SIG-M5 (cell line): ENCODE data around the gene MCCC1.
"Not testable (repeated sequence)": the region's sequence is repeated elsewhere in the genome, so short reads cannot be mapped to it uniquely, and the experiment has no call there.

ENCODE experiments used
- DNase-seq: peaks from one replicate; lab custom pipeline; 2025; lab: John Stamatoyannopoulos, UW

Gene MCCC1

DNA sequence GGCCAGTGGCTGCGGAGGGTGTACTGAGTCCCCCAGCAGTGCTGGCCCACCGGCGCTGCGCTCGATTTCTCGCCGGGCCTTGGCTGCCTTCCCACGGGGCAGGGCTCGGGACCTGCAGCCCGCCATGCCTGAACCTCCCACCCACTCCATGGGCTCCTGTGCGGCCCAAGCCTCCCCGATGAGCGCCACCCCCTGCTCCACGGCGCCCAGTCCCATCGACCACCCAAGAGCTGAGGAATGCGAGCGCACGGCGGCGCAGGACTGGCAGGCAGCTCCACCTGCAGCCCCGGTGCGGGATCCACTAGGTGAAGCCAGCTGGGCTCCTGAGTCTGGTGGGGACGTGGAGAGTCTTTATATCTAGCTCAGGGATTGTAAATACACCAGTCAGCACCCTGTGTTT lies 1.7 kb upstream of the MCCC1 start:
- not testable (repeated sequence) for DNase-seq

GRCh38 chr3:183100376-183100775 lies 1.1 kb upstream of the MCCC1 start:
- no peak for DNase-seq

- no peak for DNase-seq
These were observed 525 bp upstream of the MCCC1 start for GRCh38 chr3:183099838-183100204.

DNA sequence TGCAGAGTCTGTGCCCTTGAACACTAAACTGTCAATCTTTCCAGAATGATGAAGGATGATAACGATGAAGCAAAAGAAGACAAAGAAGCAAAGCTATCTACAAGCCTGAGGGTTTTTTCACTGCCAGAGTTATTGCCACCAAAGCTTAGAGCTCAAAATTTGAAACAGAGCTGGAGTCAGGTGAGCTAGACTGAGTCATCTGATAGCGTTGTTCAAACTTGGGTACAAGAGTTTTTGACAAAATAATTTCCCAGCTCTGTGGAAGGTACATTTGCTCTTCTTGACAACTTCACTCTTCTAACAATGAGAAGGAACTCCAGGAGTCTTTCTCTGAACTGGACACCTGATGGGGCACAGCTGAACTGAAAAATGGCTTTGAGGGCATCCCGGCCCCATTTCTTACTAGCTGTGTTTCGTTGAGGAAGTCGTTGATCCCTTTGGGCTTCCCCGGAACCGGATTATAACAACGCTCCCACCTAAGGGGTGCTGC lies 715 bp downstream of the MCCC1 start:
- no peak for DNase-seq

GRCh38 chr3:183094711-183095110 lies 4.6 kb downstream of the MCCC1 start:
- no peak for DNase-seq

GRCh38 chr3:183092256-183092655 lies 7.0 kb downstream of the MCCC1 start:
- DNase-seq: no peak

DNA sequence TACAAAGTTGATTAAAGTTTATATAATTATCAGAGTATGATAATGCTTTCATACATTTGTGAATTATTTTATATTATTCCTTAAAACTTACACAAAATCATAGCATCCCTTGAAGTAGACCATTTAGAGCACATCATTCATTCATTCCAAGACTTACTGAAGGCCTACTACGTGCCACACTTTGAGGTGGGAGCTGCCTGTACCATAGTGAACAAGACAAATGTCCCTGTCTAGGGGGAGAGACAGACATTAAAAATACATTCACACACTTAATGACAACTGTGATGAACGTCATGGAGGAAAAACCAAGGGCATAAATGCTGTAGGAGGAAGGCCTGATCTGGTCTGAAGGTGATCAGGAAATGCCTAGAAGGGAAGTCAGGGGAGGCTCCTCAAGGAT lies 12.1 kb downstream of the MCCC1 start:
- DNase-seq: no peak

DNA sequence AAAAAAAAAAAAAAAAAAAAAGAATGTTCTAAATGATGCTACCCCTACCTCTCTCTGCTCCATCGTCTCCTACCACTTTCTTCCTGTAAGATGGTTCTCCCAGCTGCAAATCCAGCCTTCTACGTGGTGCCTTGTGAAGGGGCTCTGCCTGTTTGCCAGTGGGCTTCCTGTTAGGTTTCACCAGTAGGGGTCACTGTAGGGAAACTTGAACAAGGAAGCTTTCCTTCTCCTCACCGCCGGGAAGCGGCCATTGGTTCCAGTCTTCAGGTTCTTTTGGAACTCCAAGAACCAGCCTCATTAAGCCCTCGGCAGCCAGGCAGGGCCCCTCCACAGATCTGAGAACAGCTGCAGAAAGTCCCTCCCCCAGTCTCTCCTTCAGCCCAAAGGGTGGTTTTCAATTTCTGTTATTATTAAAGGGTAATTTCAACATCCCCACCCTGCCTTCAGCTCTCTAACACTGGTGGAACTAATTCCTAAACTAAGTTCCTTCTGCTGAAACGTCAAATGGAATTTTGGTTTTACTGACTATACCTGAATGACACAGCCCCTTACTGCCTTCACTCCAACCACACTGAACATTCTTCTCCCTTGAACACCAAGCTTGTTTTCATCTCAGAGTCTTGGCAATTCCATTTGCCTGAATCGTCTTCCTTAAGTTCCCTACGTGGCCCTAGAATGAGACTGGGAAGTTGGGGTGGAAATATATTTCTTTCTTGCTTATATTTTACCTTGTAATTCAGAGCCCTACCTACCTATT lies 13.5 kb downstream of the MCCC1 start:
- DNase-seq: no peak

DNA sequence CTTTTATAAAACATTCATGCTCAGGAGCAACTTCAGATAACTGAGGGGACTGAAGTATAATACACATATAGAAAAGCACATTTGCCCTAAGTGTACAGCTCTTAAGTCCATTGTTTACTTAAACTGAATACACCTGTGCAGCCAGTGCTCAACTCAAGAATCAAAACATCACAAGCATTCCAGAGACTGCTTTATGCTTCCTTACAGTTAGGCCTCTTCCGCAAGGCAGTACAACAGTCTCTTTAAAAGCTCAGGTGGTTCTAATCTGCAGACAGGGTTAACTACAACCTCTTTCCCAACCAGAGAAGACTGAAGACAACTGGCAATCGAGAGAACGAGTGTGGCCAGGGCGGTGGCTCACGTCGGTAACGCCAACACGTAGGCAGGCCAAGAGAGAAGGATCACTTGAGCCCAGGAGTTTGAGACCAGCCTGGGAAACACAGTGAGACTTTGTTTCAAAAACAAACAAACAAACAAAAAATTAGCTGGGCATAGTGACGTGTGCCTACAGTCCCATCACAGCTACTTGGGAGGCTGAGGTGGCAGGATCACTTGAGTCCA lies 16.9 kb downstream of the MCCC1 start:
- DNase-seq: no peak

- DNase-seq: no peak
These were observed 17.7 kb downstream of the MCCC1 start for GRCh38 chr3:183081459-183082183.

DNA sequence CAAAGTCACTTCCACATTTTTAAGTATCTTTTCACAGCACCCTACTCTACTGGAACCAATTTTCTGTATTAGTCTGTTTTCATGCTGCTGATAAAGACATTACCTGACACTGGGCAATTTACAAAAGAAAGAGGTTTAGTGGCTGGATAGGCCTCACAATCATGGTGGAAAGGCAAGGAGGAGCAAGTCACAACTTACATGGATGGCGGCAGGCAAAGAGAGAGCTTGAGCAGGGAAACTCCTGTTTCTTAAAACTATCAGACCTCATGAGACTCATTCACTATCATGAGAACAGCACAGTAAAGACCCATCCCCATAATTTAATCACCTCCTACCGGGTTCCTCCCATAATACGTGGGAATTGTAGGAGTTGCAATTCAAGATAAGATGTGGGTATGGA lies 18.7 kb downstream of the MCCC1 start:
- no peak for DNase-seq

DNA sequence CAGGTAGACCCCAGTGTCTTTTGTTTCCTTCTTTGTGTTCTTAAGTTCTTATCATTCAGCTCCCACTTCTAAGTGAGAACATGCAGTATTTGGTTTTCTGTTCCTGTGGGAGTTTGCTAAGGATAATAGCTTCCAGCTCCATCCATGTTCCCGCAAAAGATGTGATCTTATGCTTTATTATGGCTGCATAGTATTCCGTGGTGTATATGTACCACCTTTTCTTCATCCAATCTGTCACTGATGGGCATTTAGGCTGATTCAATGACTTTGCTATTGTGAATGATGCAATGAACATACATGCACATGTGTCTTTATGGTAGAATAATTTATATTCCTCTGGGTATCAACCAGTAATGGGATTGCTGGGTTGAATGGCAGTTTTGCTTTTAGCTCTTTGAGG lies 24.4 kb downstream of the MCCC1 start:
- DNase-seq: no peak

- no peak for DNase-seq
These were observed 25.0 kb downstream of the MCCC1 start for GRCh38 chr3:183074261-183074660.

DNA sequence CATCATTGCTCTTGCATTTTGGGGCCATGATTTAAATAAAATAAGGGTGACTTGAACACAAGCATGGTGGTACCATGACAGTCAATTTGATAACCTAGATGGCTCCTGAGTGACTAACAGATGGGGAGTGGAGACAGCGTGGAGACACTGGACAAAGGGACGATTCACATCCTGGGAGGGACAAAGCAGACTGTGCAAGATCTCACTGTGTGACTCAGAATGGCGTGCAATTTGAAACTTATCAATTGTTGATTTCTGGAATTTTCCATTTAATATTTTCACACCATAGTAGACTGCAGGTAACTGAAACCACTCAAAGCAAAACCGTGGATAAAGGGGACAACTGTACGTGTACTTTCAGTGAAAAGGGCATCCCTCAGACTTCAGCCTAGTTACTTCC lies 25.5 kb downstream of the MCCC1 start:
- no peak for DNase-seq

- DNase-seq: no peak
These were observed 28.4 kb downstream of the MCCC1 start for GRCh38 chr3:183070892-183071291.

DNA sequence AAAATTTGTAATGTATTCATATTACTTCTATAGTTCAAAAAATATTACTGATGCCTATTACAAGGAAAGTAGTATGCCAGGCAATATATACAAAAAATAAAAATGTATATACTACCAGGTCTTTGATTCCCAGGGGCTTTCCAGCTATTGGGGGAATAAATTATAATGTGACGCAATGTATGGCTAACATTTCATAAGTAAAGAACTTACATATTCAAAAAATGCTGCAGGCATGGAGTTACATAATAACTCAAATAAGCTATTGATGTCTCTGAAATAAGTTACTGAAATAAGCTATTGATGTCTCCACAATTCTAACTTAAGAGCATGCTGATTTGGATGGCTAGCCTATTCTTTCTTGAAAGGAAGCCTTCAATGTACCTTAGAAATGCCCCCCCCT lies 30.2 kb downstream of the MCCC1 start:
- no peak for DNase-seq

- DNase-seq: not testable (repeated sequence)
These were observed 32.4 kb downstream of the MCCC1 start for GRCh38 chr3:183066891-183067290.

DNA sequence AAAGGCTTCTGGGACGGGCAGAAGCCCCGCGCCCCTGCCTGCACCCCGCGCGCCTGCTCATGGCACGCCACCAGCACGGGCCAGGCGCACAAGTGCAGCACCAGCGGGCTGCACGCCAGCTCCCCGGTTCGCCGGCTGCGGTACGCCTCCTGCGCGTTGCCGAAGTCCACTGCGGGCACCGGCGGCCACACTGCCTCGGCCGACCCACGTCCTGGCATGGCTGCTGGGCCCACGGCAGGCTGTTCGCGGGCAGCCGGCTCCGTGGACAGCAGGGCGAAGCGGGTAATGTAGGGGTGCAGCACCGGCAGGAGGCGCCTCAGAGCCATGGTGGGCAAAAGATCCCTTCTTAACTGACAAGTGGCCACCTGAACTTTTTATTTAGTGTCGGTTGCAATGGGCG lies 34.8 kb downstream of the MCCC1 start:
- no peak for DNase-seq

DNA sequence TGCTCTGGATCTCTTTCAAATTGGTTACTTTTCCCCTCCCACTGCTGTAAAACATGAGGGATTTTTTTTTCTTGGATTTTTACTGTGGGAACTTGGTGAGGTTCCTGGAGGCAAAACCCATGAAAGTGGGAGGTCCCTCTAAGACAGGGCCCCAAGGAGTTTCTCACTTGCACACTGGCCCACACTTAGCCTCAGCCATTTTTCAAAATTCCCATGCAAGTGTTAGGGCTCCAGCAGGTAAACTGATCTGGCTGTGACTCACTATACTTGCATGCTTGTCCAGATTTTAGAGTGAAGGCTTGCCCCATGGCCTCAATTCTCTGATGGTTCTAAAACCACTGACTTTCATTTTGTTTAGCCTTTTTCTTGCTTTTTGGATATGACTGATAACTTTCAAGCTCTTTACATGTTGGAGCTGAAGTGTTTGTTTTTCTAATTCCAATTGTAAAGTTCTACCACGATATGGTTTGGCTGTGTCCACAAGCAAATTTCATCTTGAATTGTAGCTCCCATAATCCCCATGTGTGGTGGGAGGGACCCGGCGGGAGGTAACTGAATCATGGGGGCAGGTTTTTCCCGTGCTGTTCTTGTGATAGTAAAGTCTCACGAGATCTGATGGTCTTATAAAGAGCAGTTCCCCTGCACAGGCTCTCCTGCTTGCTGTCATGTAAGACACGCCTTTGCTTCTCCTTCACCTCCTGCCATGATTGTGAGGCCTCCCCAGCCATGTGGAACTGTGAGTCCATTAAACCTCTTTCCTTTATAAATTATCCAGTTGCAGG lies 37.7 kb downstream of the MCCC1 start:
- DNase-seq: no peak

- DNase-seq: no peak
These were observed 40.9 kb downstream of the MCCC1 start for GRCh38 chr3:183058351-183058750.

- DNase-seq: no peak
These were observed 48.6 kb downstream of the MCCC1 start for GRCh38 chr3:183050706-183051105.

DNA sequence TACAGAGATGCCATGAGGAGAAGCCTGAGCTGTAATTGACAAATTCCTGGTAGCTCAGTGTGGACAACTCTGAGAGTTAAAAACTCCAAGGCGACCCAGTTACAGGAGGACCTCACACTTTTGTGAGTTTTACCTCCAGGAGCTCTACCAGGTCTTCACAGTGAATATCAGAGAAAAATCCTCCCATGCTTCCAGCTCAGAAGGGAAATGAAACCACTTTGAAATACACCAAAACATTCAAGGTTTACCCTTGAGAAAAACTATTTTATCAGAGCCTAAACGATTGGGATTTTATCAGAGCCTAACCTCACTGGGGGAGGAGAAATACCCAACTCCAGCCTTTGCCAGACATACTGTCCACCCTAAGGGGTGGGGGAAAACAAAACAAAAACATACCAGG lies 52.4 kb downstream of the MCCC1 start:
- no peak for DNase-seq
